PFSK-1 (cell line): ENCODE measurements around the gene NDST1.

ENCODE experiments used
- FOXP2 ChIP-seq: optimal IDR thresholded peaks from 2 replicates; pipeline ENCODE3; 2011; ENCODE audit warnings: borderline replicate concordance, control low read depth, inconsistent platforms; ENCODE audit not compliant: insufficient read depth; ENCODE audit errors: extremely low read length, extremely low read depth
- POLR2AphosphoS5 ChIP-seq: IDR thresholded peaks from 2 replicates; pipeline ENCODE4 v1.6.1; 2012; ENCODE audit warnings: low read depth, mild to moderate bottlenecking, control low read depth, low read length, moderate library complexity
- REST ChIP-seq, 2 experiments: IDR thresholded peaks; 2 replicates each; pipeline versions ENCODE4 v1.6.1 to v1.8.0; 2011 to 2012; ENCODE audit warnings: low read depth in 2 of 2, low read length in 2 of 2, control low read depth in 1 of 2, inconsistent platforms in 1 of 2, mild to moderate bottlenecking in 1 of 2, moderate library complexity in 1 of 2; ENCODE audit not compliant: insufficient read depth in 1 of 2
- SIN3A ChIP-seq: IDR thresholded peaks from 2 replicates; pipeline ENCODE4 v1.6.1; 2012; ENCODE audit warnings: mild to moderate bottlenecking, low read length, moderate library complexity, borderline replicate concordance; ENCODE audit not compliant: insufficient read depth
- TAF1 ChIP-seq: IDR thresholded peaks from 2 replicates; pipeline ENCODE4 v1.6.1; 2012; ENCODE audit warnings: low read length, control low read depth, borderline replicate concordance; ENCODE audit not compliant: insufficient read depth

Gene NDST1

GRCh38 chr5:150502106-150502505, 5.8 kb upstream of the NDST1 start:
- no peak for TF ChIP-seq POLR2AphosphoS5
- no peak for TF ChIP-seq SIN3A
- TF ChIP-seq FOXP2 = no peak
- no peak for TF ChIP-seq REST (IDR thresholded peaks at IDR 0.05; ENCODE audit: insufficient read depth in 1 of 2, low read depth in 2 of 2, low read length in 2 of 2)
- TF ChIP-seq TAF1 = no peak

GRCh38 chr5:150502847-150503246, 5.1 kb upstream of the NDST1 start:
- TF ChIP-seq FOXP2 = no peak
- TF ChIP-seq SIN3A = no peak
- no peak for TF ChIP-seq POLR2AphosphoS5
- no peak for TF ChIP-seq TAF1
- TF ChIP-seq REST (IDR thresholded peaks at IDR 0.05; ENCODE audit: insufficient read depth in 1 of 2, low read depth in 2 of 2, low read length in 2 of 2) = no peak

- TF ChIP-seq FOXP2 (no peak), TAF1 (no peak), REST (IDR thresholded peaks at IDR 0.05; ENCODE audit: insufficient read depth in 1 of 2, low read depth in 2 of 2, low read length in 2 of 2) (no peak), POLR2AphosphoS5 (no peak)
These were observed 4.5 kb upstream of the NDST1 start for GRCh38 chr5:150503386-150503785.

GRCh38 chr5:150503977-150504620, 3.8 kb upstream of the NDST1 start:
- TF ChIP-seq POLR2AphosphoS5 (no peak), SIN3A (no peak), REST (IDR thresholded peaks at IDR 0.05; ENCODE audit: insufficient read depth in 1 of 2, low read depth in 2 of 2, low read length in 2 of 2) (no peak), FOXP2 (no peak), TAF1 (no peak)
